HepG2 (cell line): ENCODE measurements around the gene STIP1. TPM values are rescaled to one million over a fixed set of nuclear protein-coding genes. Genes with fewer than 3 reads are reported as not detected.

Experiments used
- CBX5 ChIP-seq: sonication (generic); formaldehyde crosslinking; IDR thresholded peaks from 2 replicates; pipeline ENCODE4 v1.4.0; 2020; ENCODE audit warnings: missing genetic modification reagents, borderline replicate concordance
- CREB3 ChIP-seq: sonication (generic); formaldehyde crosslinking; IDR thresholded peaks from 2 replicates; pipeline ENCODE4 v1.5.0; 2020; ENCODE audit warnings: missing genetic modification reagents
- GATA4 ChIP-seq: sonication (generic); IDR thresholded peaks from 2 replicates; pipeline ENCODE4 v1.6.1; 2016; ENCODE audit warnings: antibody characterized with exemption, low read depth, borderline replicate concordance
- HDAC1 ChIP-seq: sonication (generic); formaldehyde crosslinking; IDR thresholded peaks from 2 replicates; pipeline ENCODE4 v1.5.1; 2020; ENCODE audit warnings: mild to moderate bottlenecking, missing genetic modification reagents
- HDAC6 ChIP-seq: fragments of 200-600 bp; sonication (generic); IDR thresholded peaks from 2 replicates; pipeline ENCODE4 v1.7.0; 2017; ENCODE audit warnings: mild to moderate bottlenecking, antibody characterized with exemption, low read length, low read depth
- HES4 ChIP-seq: sonication (generic); formaldehyde crosslinking; IDR thresholded peaks from 2 replicates; pipeline ENCODE4 v1.9.0; 2021; ENCODE audit warnings: mild to moderate bottlenecking, missing genetic modification reagents, borderline replicate concordance
- IKZF4 ChIP-seq: sonication (generic); formaldehyde crosslinking; IDR thresholded peaks from 2 replicates; pipeline ENCODE4 v1.5.1; 2020; ENCODE audit warnings: borderline replicate concordance, mild to moderate bottlenecking, low read depth, missing genetic modification reagents; ENCODE audit errors: not compliant biosample characterization
- NFAT5 ChIP-seq: sonication (generic); formaldehyde crosslinking; IDR thresholded peaks from 2 replicates; pipeline ENCODE4 v1.4.0; 2020; ENCODE audit warnings: missing genetic modification reagents
- NR2F1 ChIP-seq, 2 experiments: fragments of 450-650 bp in 1 of 2; formaldehyde crosslinking in 1 of 2; IDR thresholded peaks; 2 replicates each; pipeline versions ENCODE4 v1.5.0 to v1.6.1; 2016 to 2020; ENCODE audit warnings: mild to moderate bottlenecking in 1 of 2, missing compliant biosample characterization in 1 of 2, missing genetic modification reagents in 1 of 2, moderate library complexity in 1 of 2
- SMARCC2 ChIP-seq: fragments of 450-650 bp; IDR thresholded peaks from 2 replicates; pipeline ENCODE4 v1.6.1; 2017; ENCODE audit warnings: antibody characterized with exemption, mild to moderate bottlenecking
- SMC3 ChIP-seq: IDR thresholded peaks from 2 replicates; pipeline ENCODE4 v1.6.1; 2011; ENCODE audit warnings: low read length, improper control_type of control experiment
- SP140L ChIP-seq: sonication (generic); formaldehyde crosslinking; IDR thresholded peaks from 2 replicates; pipeline ENCODE4 v1.4.0; 2020; ENCODE audit warnings: missing genetic modification reagents, borderline replicate concordance
- XBP1 ChIP-seq: sonication (generic); formaldehyde crosslinking; IDR thresholded peaks from 2 replicates; pipeline ENCODE4 v1.5.0; 2020; ENCODE audit warnings: missing genetic modification reagents
- ZBTB21 ChIP-seq: sonication (generic); formaldehyde crosslinking; IDR thresholded peaks from 2 replicates; pipeline ENCODE4 v1.4.0; 2020; ENCODE audit warnings: missing genetic modification reagents
- ZBTB7A ChIP-seq: sonication (generic); formaldehyde crosslinking; IDR thresholded peaks from 2 replicates; pipeline ENCODE4 v1.8.0; 2022; ENCODE audit warnings: mild to moderate bottlenecking, missing genetic modification reagents
- ZNF280D ChIP-seq: sonication (generic); formaldehyde crosslinking; IDR thresholded peaks from 2 replicates; pipeline ENCODE4 v1.5.1; 2020; ENCODE audit warnings: mild to moderate bottlenecking, missing genetic modification reagents
- ZNF329 ChIP-seq: sonication (generic); formaldehyde crosslinking; IDR thresholded peaks from 2 replicates; pipeline ENCODE4 v1.9.0; 2021; ENCODE audit warnings: low read depth, mild to moderate bottlenecking, missing genetic modification reagents
- ZNF350 ChIP-seq: sonication (generic); formaldehyde crosslinking; IDR thresholded peaks from 2 replicates; pipeline ENCODE4 v1.4.0; 2020; ENCODE audit warnings: mild to moderate bottlenecking, low read depth, missing genetic modification reagents, borderline replicate concordance
- ZNF576 ChIP-seq: sonication (generic); formaldehyde crosslinking; IDR thresholded peaks from 2 replicates; pipeline ENCODE4 v1.4.0; 2020; ENCODE audit warnings: mild to moderate bottlenecking, missing genetic modification reagents
- polyA plus RNA-seq, 8 experiments: library from polyadenylated mRNA; depleted of rRNA in 3 of 8; stranded (reverse) in 7 of 8; unstranded in 1 of 8; fragments of >200 nt; fragmentation: Illumina TruSeq in 4 of 8; extraction: Trizol in 4 of 8; gene quantifications; 2 replicates each; pipeline versions ENCODE4 v1.2.1 to v1.2.3, GENCODE V29; 2011 to 2016; ENCODE audit warnings: low read depth in 4 of 8, missing spikeins in 1 of 8, mixed read lengths in 1 of 8; ENCODE audit not compliant: insufficient read depth in 1 of 8
- total RNA-seq, 5 experiments: library from RNA; depleted of rRNA; stranded (reverse); fragments of >200 nt; fragmentation: Illumina TruSeq; extraction: Trizol; gene quantifications; 2 replicates each; pipeline ENCODE4 v1.2.3, GENCODE V29; 2016; ENCODE audit warnings: low read depth in 1 of 5

The STIP1 gene
- total and polyA plus RNA-seq, 2 of the 13 experiments (the other 11 are each of a cell fraction or from before 2014, with no cell fraction given): 81.1 to 217 TPM

GRCh38 chr11:64185175-64185692 is 737 bp upstream of the STIP1 start (continued):
- TF ChIP-seq ZNF576 (no peak), GATA4 (peak; percentile 77), SMARCC2 (no peak), HDAC1 (peak; percentile 95), CREB3 (CRISPR knock-in tag) (no peak), SP140L (CRISPR knock-in tag) (peak; percentile 31; the same call in 1 of the 2 replicates), IKZF4 (CRISPR knock-in tag) (peak; percentile 93), ZBTB21 (CRISPR knock-in tag) (no peak; the same call in 1 of the 2 replicates), CBX5 (CRISPR knock-in tag) (no peak; the same call in 1 of the 2 replicates), NR2F1 (CRISPR knock-in tag; IDR thresholded peaks at IDR 0.05) (peak in 1 of 2 experiments; percentile 35; a peak in 1 of 4 replicates), ZBTB7A (CRISPR knock-in tag) (no peak), ZNF350 (CRISPR knock-in tag) (peak; percentile 96), NFAT5 (CRISPR knock-in tag) (peak; percentile 72; the same call in 1 of the 2 replicates), HES4 (CRISPR knock-in tag) (peak; percentile 98), ZNF280D (CRISPR knock-in tag) (peak; percentile 72; the same call in 1 of the 2 replicates), ZNF329 (CRISPR knock-in tag) (peak; percentile 90), XBP1 (CRISPR knock-in tag) (no peak; the same call in 1 of the 2 replicates), HDAC6 (no peak), SMC3 (no peak)
